Smooth muscle cell (in vitro differentiated cells): ENCODE results near the gene APLN. TPM values are rescaled to one million over a fixed set of nuclear protein-coding genes. Genes with fewer than 3 reads are reported as not detected.

Experiments used
- DNase-seq: peaks from one replicate; lab custom pipeline; 2025; ENCODE audit not compliant: unreplicated experiment; lab: John Stamatoyannopoulos, UW
- H2AFZ ChIP-seq: fragments of 200-600 bp; sonication (generic); 2 replicates; pipeline ENCODE4 v1.6.0; 2016; ENCODE audit warnings: antibody characterized with exemption, low read depth, mild to moderate bottlenecking
- H3F3A ChIP-seq: fragments of 200-600 bp; sonication (generic); 2 replicates; pipeline ENCODE4 v1.6.0; 2017; ENCODE audit warnings: antibody characterized with exemption, low read depth
- H3K27ac ChIP-seq: fragments of 200-600 bp; sonication (generic); 2 replicates; pipeline ENCODE4 v1.5.1; 2016; ENCODE audit warnings: low read depth, mild to moderate bottlenecking
- H3K27me3 ChIP-seq: fragments of 200-600 bp; sonication (generic); 2 replicates; pipeline ENCODE4 v1.6.1; 2016; ENCODE audit warnings: low read depth, mild to moderate bottlenecking
- H3K36me3 ChIP-seq: fragments of 200-600 bp; sonication (generic); 2 replicates; pipeline ENCODE4 v1.5.1; 2016; ENCODE audit warnings: low read depth
- H3K4me1 ChIP-seq: fragments of 200-600 bp; sonication (generic); 2 replicates; pipeline ENCODE4 v1.5.1; 2016; ENCODE audit warnings: low read depth
- H3K4me2 ChIP-seq: fragments of 200-600 bp; sonication (generic); 2 replicates; pipeline ENCODE4 v1.6.0; 2016; ENCODE audit warnings: mild to moderate bottlenecking
- H3K4me3 ChIP-seq: fragments of 200-600 bp; sonication (generic); 2 replicates; pipeline ENCODE4 v1.5.1; 2016; ENCODE audit warnings: mild to moderate bottlenecking
- H3K79me2 ChIP-seq: fragments of 200-600 bp; sonication (generic); 2 replicates; pipeline ENCODE4 v1.6.0; 2016; ENCODE audit warnings: low read depth, mild to moderate bottlenecking
- H3K9ac ChIP-seq: fragments of 200-600 bp; sonication (generic); 2 replicates; pipeline ENCODE4 v1.6.0; 2016; ENCODE audit warnings: low read depth
- H3K9me3 ChIP-seq: fragments of 200-600 bp; sonication (generic); replicated peaks from 2 replicates; pipeline ENCODE4 v1.5.1; 2016; ENCODE audit warnings: low read depth
- H4K20me1 ChIP-seq: fragments of 200-600 bp; sonication (generic); 2 replicates; pipeline ENCODE4 v1.6.0; 2016; ENCODE audit warnings: low read depth
- CTCF ChIP-seq: fragments of 200-600 bp; sonication (generic); IDR thresholded peaks from 2 replicates; pipeline ENCODE4 v1.5.1; 2017; ENCODE audit warnings: borderline replicate concordance, mild to moderate bottlenecking, antibody characterized with exemption; ENCODE audit not compliant: insufficient read depth, poor library complexity, severe bottlenecking
- WGBS: methylation state at CpG from one replicate; pipeline ENCODE4 v1.1.7; 2016; ENCODE audit warnings: low lambda C conversion rate; 5-methylcytosine and 5-hydroxymethylcytosine counted together
- polyA plus RNA-seq: library from polyadenylated mRNA; unstranded; fragments of >200 nt; fragmentation: Nextera tagmentation; extraction: Ambion mirVana; gene quantifications from 2 replicates; pipeline ENCODE4 v1.2.1, GENCODE V29; 2016
- total RNA-seq: library from RNA; depleted of rRNA; stranded (reverse); fragments of >200 nt; gene quantifications from 2 replicates; pipeline ENCODE4 v1.2.3, GENCODE V29; 2014

Gene APLN
- total and polyA plus RNA-seq, 2 experiments from 2014 or later: 0.04 to 0.78 TPM

- Histone ChIP-seq H3K36me3 (no peaks in the 10 kb centered on the region), H3K27me3 (no peaks in the 10 kb centered on the region), H2AFZ (no peak overlapping the region), H3K4me3 (no peak overlapping the region), H4K20me1 (no peaks in the 10 kb centered on the region), H3K9ac (no peak overlapping the region), H3K27ac (no peak overlapping the region), H3K4me2 (no peak overlapping the region), H3F3A (no peaks in the 10 kb centered on the region), H3K79me2 (no peaks in the 10 kb centered on the region), H3K9me3 (no peaks in the 10 kb centered on the region), H3K4me1 (no peaks in the 10 kb centered on the region)
- no peak for TF ChIP-seq CTCF
- WGBS: 71% methylated on average over 6 of the region's 6 CpGs
- DNase-seq: no peak
Measured at GRCh38 chrX:129617420-129617819, 37.3 kb downstream of the APLN start.

GRCh38 chrX:129614481-129615255, 40.1 kb downstream of the APLN start:
- Histone ChIP-seq H3K79me2 (no peaks in the 10 kb centered on the region), H3K27ac (no peak overlapping the region), H3K4me1 (no peaks in the 10 kb centered on the region), H2AFZ (no peak overlapping the region), H3K36me3 (no peaks in the 10 kb centered on the region), H3K4me2 (no peak overlapping the region), H3K4me3 (no peak overlapping the region), H3K9me3 (no peaks in the 10 kb centered on the region), H4K20me1 (no peaks in the 10 kb centered on the region), H3K9ac (no peak overlapping the region), H3K27me3 (no peaks in the 10 kb centered on the region), H3F3A (no peaks in the 10 kb centered on the region)
- TF ChIP-seq CTCF: no peak
- no peak for DNase-seq
- 88% methylated on average over 5 of the region's 5 CpGs for WGBS

GRCh38 chrX:129613596-129613995, 41.2 kb downstream of the APLN start:
- DNase-seq: no peak

More at GRCh38 chrX:129613596-129613995, 41.2 kb downstream of the APLN start:
- no peak for TF ChIP-seq CTCF
- no peaks in the 10 kb centered on the region for H3F3A ChIP-seq
- no peak overlapping the region for H3K27ac ChIP-seq
- H3K4me3 ChIP-seq: no peak overlapping the region
- no peaks in the 10 kb centered on the region for H3K27me3 ChIP-seq
- H3K9me3 ChIP-seq: no peaks in the 10 kb centered on the region
- no peaks in the 10 kb centered on the region for H3K36me3 ChIP-seq
- no peak overlapping the region for H2AFZ ChIP-seq
- H4K20me1 ChIP-seq: no peaks in the 10 kb centered on the region
- no peaks in the 10 kb centered on the region for H3K79me2 ChIP-seq
- H3K9ac ChIP-seq: no peak overlapping the region
- H3K4me1 ChIP-seq: no peaks in the 10 kb centered on the region
- no peak overlapping the region for H3K4me2 ChIP-seq
